Measurements from ENCODE around the gene FGFR1OP2.

DNA sequence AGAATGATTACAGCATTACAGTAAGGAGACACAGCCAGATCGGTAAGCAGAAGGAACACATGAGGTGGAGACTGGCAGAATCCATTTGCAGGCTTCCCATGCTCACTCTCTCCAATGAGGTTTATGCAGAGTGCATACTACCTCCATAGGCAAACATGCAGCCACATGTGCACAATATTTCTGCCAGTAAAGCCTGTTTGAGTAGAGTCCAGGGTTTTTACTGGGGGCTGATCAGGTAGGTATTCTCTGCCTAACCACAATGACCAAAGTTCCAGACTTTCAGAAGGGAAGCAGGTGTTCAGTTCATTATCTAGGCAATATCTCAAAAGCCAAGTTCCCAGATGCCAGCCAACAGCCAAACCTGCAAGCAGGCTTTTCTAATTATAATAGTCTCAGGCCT, 31.6 kb upstream of the FGFR1OP2 start:
- no peak for TF ChIP-seq CTCF (IDR thresholded peaks at IDR 0.05; ENCODE audit: low read depth, low read length)
- no peak for TF ChIP-seq POLR2A (IDR thresholded peaks at IDR 0.05; ENCODE audit: extremely low read depth, insufficient read length)
